Transverse colon (tissue), 4 donors: ENCODE data around the gene SVOP.

ENCODE experiments used
- CTCF ChIP-seq, 5 experiments: fragments of 200-600 bp in 3 of 5; fragments of 450-650 bp in 2 of 5; sonication (generic) in 3 of 5; IDR thresholded peaks; 1 replicate in 2 of 5; 2 replicates in 3 of 5; pipeline ENCODE4 v1.5.1; 2016 to 2017; ENCODE audit warnings: antibody characterized with exemption in 5 of 5, inconsistent platforms in 3 of 5, mild to moderate bottlenecking in 2 of 5, moderate library complexity in 1 of 5
- EP300 ChIP-seq: sonication (generic); formaldehyde crosslinking; IDR thresholded peaks from one replicate; pipeline ENCODE4 v1.6.1; 2017; ENCODE audit warnings: antibody characterized with exemption, low read depth
- POLR2A ChIP-seq: fragments of 450-650 bp; IDR thresholded peaks from one replicate; pipeline ENCODE4 v1.6.1; 2016; ENCODE audit warnings: antibody characterized with exemption, mild to moderate bottlenecking, moderate library complexity
- POLR2AphosphoS5 ChIP-seq, 3 donors: sonication (generic); formaldehyde crosslinking; IDR thresholded peaks; one replicate each; pipeline ENCODE4 v1.6.1; 2016; ENCODE audit warnings: antibody characterized with exemption in 3 of 3

- TF ChIP-seq EP300 = no peak
- TF ChIP-seq CTCF (IDR thresholded peaks at IDR 0.05) = no peak
- peak in 2 of 3 donors; percentile 63 to 81 for TF ChIP-seq POLR2AphosphoS5 (IDR thresholded peaks at IDR 0.05)
- peak; percentile 58 for TF ChIP-seq POLR2A
These were observed 31.8 kb upstream of the SVOP start, which contains the start of gene USP30 for GRCh38 chr12:109052414-109053323.
